H1 (cell line): Measurements from ENCODE around the gene CYB561A3. TPM values are rescaled to one million over a fixed set of nuclear protein-coding genes. Genes with fewer than 3 reads are reported as not detected.

Source experiments
- CTCF ChIA-PET: fragments of 300-600 bp; sonication (Branson Sonifier 250); formaldehyde crosslinking; loops from one replicate; lab custom pipeline; 2021; ENCODE audit not compliant: partially characterized antibody; lab: Charles Lee
- POLR2A ChIA-PET: fragments of 300-600 bp; sonication (Branson Sonifier 250); formaldehyde crosslinking; loops from one replicate; lab custom pipeline; 2021; ENCODE audit warnings: inconsistent platforms; ENCODE audit not compliant: partially characterized antibody; lab: Charles Lee
- DNase-seq, 2 experiments: peaks; one replicate each; pipeline versions ENCODE4 v3.0.0 to v3.0.0-alpha.2; 2010 to 2022; ENCODE audit warnings: low spot score in 2 of 2, low read depth in 1 of 2, mixed read lengths in 1 of 2
- FAIRE-seq: peaks from 2 replicates; lab custom pipeline; 2011; peaks lifted over from hg19 to GRCh38; lab: Jason Lieb, UNC
- H2AFZ ChIP-seq: 2 replicates; pipeline ENCODE4 v1.8.1; 2012; ENCODE audit warnings: low read length, inconsistent platforms
- H2AK5ac ChIP-seq: 2 replicates; pipeline ENCODE4 v1.6.1; 2013; ENCODE audit warnings: low read depth, low read length
- H2BK120ac ChIP-seq: replicated peaks from 2 replicates; pipeline ENCODE3; 2013; ENCODE audit warnings: low read depth, low read length, inconsistent platforms
- H2BK12ac ChIP-seq: 2 replicates; pipeline ENCODE4 v1.6.1; 2013; ENCODE audit warnings: low read depth, low read length
- H2BK15ac ChIP-seq: 2 replicates; pipeline ENCODE4 v1.6.1; 2013; ENCODE audit warnings: low read length
- H2BK20ac ChIP-seq: 2 replicates; pipeline ENCODE4 v1.6.1; 2013; ENCODE audit warnings: low read length
- H2BK5ac ChIP-seq: 2 replicates; pipeline ENCODE4 v1.6.1; 2013; ENCODE audit warnings: low read depth, low read length
- H3K14ac ChIP-seq: 2 replicates; pipeline ENCODE4 v1.6.1; 2013; ENCODE audit warnings: inconsistent platforms; ENCODE audit not compliant: insufficient read length
- H3K18ac ChIP-seq: 2 replicates; pipeline ENCODE4 v1.6.1; 2013; ENCODE audit warnings: low read length; ENCODE audit errors: extremely low read depth
- H3K23ac ChIP-seq: 2 replicates; pipeline ENCODE4 v1.6.1; 2013; ENCODE audit warnings: inconsistent platforms; ENCODE audit not compliant: insufficient read length
- H3K23me2 ChIP-seq: 2 replicates; pipeline ENCODE4 v1.6.1; 2013; ENCODE audit warnings: low read depth, low read length
- H3K27ac ChIP-seq: 2 replicates; pipeline ENCODE4 v1.6.1; 2011; ENCODE audit warnings: low read depth, low read length, inconsistent platforms
- H3K27me3 ChIP-seq, 4 experiments: replicated peaks in 1 of 4; 1 replicate in 1 of 4; 2 replicates in 3 of 4; pipeline versions ENCODE4 v1.6.1 to v1.8.1; 2011 to 2013; ENCODE audit warnings: low read length in 3 of 4, mild to moderate bottlenecking in 3 of 4, inconsistent platforms in 2 of 4, mixed read lengths in 2 of 4, moderate library complexity in 1 of 4; ENCODE audit not compliant: control insufficient read depth in 3 of 4, insufficient read depth in 3 of 4; ENCODE audit errors: extremely low read depth in 1 of 4
- H3K36me3 ChIP-seq, 4 experiments: 2 replicates each; pipeline versions ENCODE4 v1.6.1 to v1.8.1; 2011 to 2013; ENCODE audit warnings: mild to moderate bottlenecking in 4 of 4, low read length in 3 of 4, moderate library complexity in 2 of 4, control low read depth in 1 of 4, inconsistent platforms in 1 of 4; ENCODE audit not compliant: insufficient read depth in 4 of 4, control insufficient read depth in 2 of 4
- H3K4ac ChIP-seq: replicated peaks from 2 replicates; pipeline ENCODE3; 2013; ENCODE audit warnings: low read length, low read depth, mixed read lengths, inconsistent platforms; ENCODE audit not compliant: insufficient read length
- H3K4me1 ChIP-seq, 4 experiments: replicated peaks in 1 of 4; 1 replicate in 1 of 4; 2 replicates in 3 of 4; pipeline versions ENCODE4 v1.6.1 to v1.8.1; 2011 to 2013; ENCODE audit warnings: low read length in 3 of 4, inconsistent platforms in 2 of 4, mixed read lengths in 1 of 4; ENCODE audit not compliant: insufficient read depth in 4 of 4, control insufficient read depth in 3 of 4
- H3K4me2 ChIP-seq, 2 experiments: 2 replicates each; pipeline versions ENCODE4 v1.6.1 to v1.8.1; 2011 to 2013; ENCODE audit warnings: low read depth in 2 of 2, low read length in 2 of 2, control low read depth in 1 of 2, inconsistent platforms in 1 of 2, mild to moderate bottlenecking in 1 of 2; ENCODE audit not compliant: insufficient read depth in 1 of 2
- H3K4me3 ChIP-seq, 4 experiments: fragments of 200-600, 300-600 bp in 1 of 4; sonication (generic), shearing (Covaris generic), sonication (Bioruptor Twin) in 1 of 4; 2 replicates each; pipeline versions ENCODE4 v1.5.1 to v1.8.1; 2011 to 2016; ENCODE audit warnings: low read length in 4 of 4, low read depth in 3 of 4, control low read depth in 2 of 4, inconsistent platforms in 2 of 4, mild to moderate bottlenecking in 2 of 4, mixed read lengths in 1 of 4, moderate library complexity in 1 of 4; ENCODE audit not compliant: insufficient read depth in 2 of 4; ENCODE audit errors: extremely low read depth in 1 of 4
- H3K56ac ChIP-seq: replicated peaks from 2 replicates; pipeline ENCODE3; 2013; ENCODE audit warnings: low read depth, mild to moderate bottlenecking, mixed read lengths, low read length, inconsistent platforms; ENCODE audit not compliant: insufficient read length
- H3K79me1 ChIP-seq: 2 replicates; pipeline ENCODE4 v1.6.1; 2013; ENCODE audit warnings: low read depth, low read length, control low read depth
- H3K79me2 ChIP-seq, 2 experiments: 2 replicates each; pipeline versions ENCODE4 v1.6.1 to v1.8.1; 2012 to 2013; ENCODE audit warnings: low read length in 2 of 2, mild to moderate bottlenecking in 2 of 2, inconsistent platforms in 1 of 2; ENCODE audit not compliant: insufficient read depth in 2 of 2, control insufficient read depth in 1 of 2
- H3K9ac ChIP-seq, 4 experiments: replicated peaks in 1 of 4; 1 replicate in 1 of 4; 2 replicates in 3 of 4; pipeline versions ENCODE4 v1.6.1 to v1.8.1; 2011 to 2013; ENCODE audit warnings: low read depth in 3 of 4, low read length in 3 of 4, control low read depth in 2 of 4, mild to moderate bottlenecking in 2 of 4, moderate library complexity in 2 of 4, inconsistent platforms in 1 of 4; ENCODE audit errors: extremely low read depth in 1 of 4
- H3K9me3 ChIP-seq, 2 experiments: 2 replicates each; pipeline versions ENCODE4 v1.6.1 to v1.8.1; 2012 to 2013; ENCODE audit warnings: mild to moderate bottlenecking in 2 of 2, moderate library complexity in 2 of 2, control low read depth in 1 of 2, inconsistent platforms in 1 of 2, low read depth in 1 of 2, low read length in 1 of 2, mixed read lengths in 1 of 2; ENCODE audit not compliant: insufficient read depth in 2 of 2
- H4K20me1 ChIP-seq, 2 experiments: replicated peaks in 1 of 2; 2 replicates each; pipeline versions ENCODE3 to v1.8.1; 2011 to 2013; ENCODE audit warnings: inconsistent platforms in 2 of 2, low read length in 2 of 2, mild to moderate bottlenecking in 1 of 2; ENCODE audit not compliant: insufficient read depth in 2 of 2, control insufficient read depth in 1 of 2
- H4K5ac ChIP-seq: 2 replicates; pipeline ENCODE4 v1.6.1; 2013; ENCODE audit warnings: low read length, low read depth, mixed read lengths, inconsistent platforms; ENCODE audit not compliant: insufficient read length
- H4K8ac ChIP-seq: 2 replicates; pipeline ENCODE4 v1.8.0; 2013; ENCODE audit warnings: mild to moderate bottlenecking, moderate library complexity, low read length, inconsistent platforms; ENCODE audit not compliant: insufficient read depth; ENCODE audit errors: extremely low read depth
- H4K91ac ChIP-seq: replicated peaks from 2 replicates; pipeline ENCODE3; 2013; ENCODE audit warnings: low read length, mixed read lengths, inconsistent platforms; ENCODE audit not compliant: insufficient read length
- CBX5 ChIP-seq: fragments of 300-800, 300-1000 bp; sonication (generic); IDR thresholded peaks from 2 replicates; pipeline ENCODE4 v1.7.1; 2016; ENCODE audit warnings: antibody characterized with exemption, low read length, low read depth
- CREB1 ChIP-seq: IDR thresholded peaks from 2 replicates; pipeline ENCODE4 v1.6.1; 2012; ENCODE audit warnings: inconsistent platforms
- SIX5 ChIP-seq: IDR thresholded peaks from 2 replicates; pipeline ENCODE4 v1.6.1; 2011; ENCODE audit warnings: mild to moderate bottlenecking, low read depth, low read length
- SP4 ChIP-seq: IDR thresholded peaks from 2 replicates; pipeline ENCODE4 v1.6.1; 2012; ENCODE audit warnings: low read length, inconsistent platforms
- TEAD4 ChIP-seq: IDR thresholded peaks from 2 replicates; pipeline ENCODE4 v1.6.1; 2012; ENCODE audit warnings: low read depth, low read length, inconsistent platforms, mixed read lengths
- WGBS, 2 experiments: shearing (Covaris generic) in 1 of 2; methylation state at CpG; one replicate each; pipeline versions ENCODE4 v1.1.6 to v1.1.7; 2013 to 2015; ENCODE audit warnings: low lambda C conversion rate in 2 of 2, mixed read lengths in 2 of 2, inconsistent platforms in 1 of 2, low coverage in 1 of 2, missing lambda C conversion rate in 1 of 2; ENCODE audit not compliant: insufficient replicate concordance in 2 of 2, insufficient coverage in 1 of 2, insufficient read length in 1 of 2; ENCODE audit errors: extremely low coverage in 1 of 2, missing lambda C conversion rate in 1 of 2; 5-methylcytosine and 5-hydroxymethylcytosine counted together
- polyA plus RNA-seq, 7 experiments: library from polyadenylated mRNA; depleted of rRNA in 3 of 7; stranded (reverse) in 5 of 7; unstranded in 2 of 7; fragments of >200 nt in 5 of 7; fragments of 200-250 nt in 2 of 7; gene quantifications; 1 replicate in 5 of 7; 2 replicates in 1 of 7; 4 replicates in 1 of 7; pipeline versions ENCODE4 v1.2.1 to v1.2.3, GENCODE V29; 2011 to 2013; ENCODE audit warnings: missing spikeins in 2 of 7, mixed read lengths in 2 of 7
- total RNA-seq: library from RNA; stranded (reverse); fragmentation: NEBNext Ultra II Directional; extraction: Animal tissue kit (Norgen Biotek cat#: 25700); gene quantifications from 2 replicates; pipeline ENCODE4 v1.2.1, GENCODE V29; 2021
- TF ChIP-seq, protein P1 (sequence below), 3 experiments: IDR thresholded peaks; 1 replicate in 2 of 3; 2 replicates in 1 of 3; pipeline versions ENCODE4 v1.5.1 to v1.6.1; 2011; ENCODE audit warnings: low read length in 3 of 3, mild to moderate bottlenecking in 3 of 3, inconsistent platforms in 2 of 3, low read depth in 1 of 3, moderate library complexity in 1 of 3; ENCODE audit not compliant: insufficient read depth in 1 of 3; ENCODE audit errors: control extremely low read depth in 1 of 3

The CYB561A3 gene
- total and polyA plus RNA-seq, 2 of the 8 experiments (the other 6 are each of a cell fraction or from before 2014, with no cell fraction given): 29.6 to 41.2 TPM

DNA sequence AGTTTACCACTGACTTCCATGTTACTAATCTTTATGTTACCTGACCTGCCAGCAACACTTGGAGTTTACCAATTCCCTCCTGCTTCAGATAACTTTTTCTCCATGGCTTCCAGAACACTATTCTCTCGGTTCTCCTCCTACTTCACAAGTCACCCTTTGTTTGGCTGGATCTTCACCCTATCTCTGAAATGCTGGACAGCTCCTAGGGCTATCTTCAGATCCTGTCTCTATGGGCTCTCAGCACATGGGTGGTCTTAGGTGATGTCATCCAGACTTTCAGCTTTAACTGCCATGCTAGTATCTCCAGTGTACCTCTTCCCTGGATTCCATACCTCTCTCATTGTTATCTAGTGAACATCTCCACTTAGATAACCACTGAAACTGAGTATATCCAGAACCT is 54.3 kb downstream of the CYB561A3 start:
- Histone ChIP-seq H3K27ac (no peak overlapping the region), H3K79me1 (no peaks in the 10 kb centered on the region; the same call in 1 of the 2 replicates), H2BK20ac (no peak overlapping the region), H4K20me1 (peaks cover 2 to 4% of the 10 kb centered on the region in 2 experiments), H2AFZ (no peak overlapping the region), H3K18ac (no peak overlapping the region), H3K56ac (no peak overlapping the region), H2BK5ac (no peak overlapping the region), H3K23me2 (no peaks in the 10 kb centered on the region; the same call in 1 of the 2 replicates), H2BK15ac (no peak overlapping the region), H3K4ac (no peak overlapping the region), H3K4me2 (no peak overlapping the region), H3K9ac (no peak overlapping the region), H3K79me2 (no peaks in the 10 kb centered on the region), H3K4me1 (no peaks in the 10 kb centered on the region), H3K9me3 (no peaks in the 10 kb centered on the region), H4K5ac (no peak overlapping the region), H3K14ac (no peak overlapping the region), H2AK5ac (no peak overlapping the region), H3K23ac (no peak overlapping the region), H4K8ac (no peak overlapping the region), H2BK120ac (no peak overlapping the region), H3K27me3 (no peaks in the 10 kb centered on the region), H4K91ac (no peak overlapping the region), H2BK12ac (no peak overlapping the region), H3K36me3 (peaks cover 64 to 90% (median 85%) of the 10 kb centered on the region in 4 experiments), H3K4me3 (no peak overlapping the region)
- WGBS, 2 experiments: 95% methylated on average over 1 of the region's 1 CpG; no CpG with 5 or more reads in 1 of the 2 experiments
- FAIRE-seq: no peak
- TF ChIP-seq, protein P1, sequence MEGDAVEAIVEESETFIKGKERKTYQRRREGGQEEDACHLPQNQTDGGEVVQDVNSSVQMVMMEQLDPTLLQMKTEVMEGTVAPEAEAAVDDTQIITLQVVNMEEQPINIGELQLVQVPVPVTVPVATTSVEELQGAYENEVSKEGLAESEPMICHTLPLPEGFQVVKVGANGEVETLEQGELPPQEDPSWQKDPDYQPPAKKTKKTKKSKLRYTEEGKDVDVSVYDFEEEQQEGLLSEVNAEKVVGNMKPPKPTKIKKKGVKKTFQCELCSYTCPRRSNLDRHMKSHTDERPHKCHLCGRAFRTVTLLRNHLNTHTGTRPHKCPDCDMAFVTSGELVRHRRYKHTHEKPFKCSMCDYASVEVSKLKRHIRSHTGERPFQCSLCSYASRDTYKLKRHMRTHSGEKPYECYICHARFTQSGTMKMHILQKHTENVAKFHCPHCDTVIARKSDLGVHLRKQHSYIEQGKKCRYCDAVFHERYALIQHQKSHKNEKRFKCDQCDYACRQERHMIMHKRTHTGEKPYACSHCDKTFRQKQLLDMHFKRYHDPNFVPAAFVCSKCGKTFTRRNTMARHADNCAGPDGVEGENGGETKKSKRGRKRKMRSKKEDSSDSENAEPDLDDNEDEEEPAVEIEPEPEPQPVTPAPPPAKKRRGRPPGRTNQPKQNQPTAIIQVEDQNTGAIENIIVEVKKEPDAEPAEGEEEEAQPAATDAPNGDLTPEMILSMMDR (IDR thresholded peaks at IDR 0.05; ENCODE audit: control extremely low read depth in 1 of 3, insufficient read depth in 1 of 3, low read depth in 1 of 3, low read length in 3 of 3): no peak
- no peak for TF ChIP-seq TEAD4
- TF ChIP-seq CBX5: no peak
- no peak for TF ChIP-seq SP4
- no peak for TF ChIP-seq SIX5
- no peak for TF ChIP-seq CREB1
- CTCF ChIA-PET: no interaction called here
- POLR2A ChIA-PET: interaction anchor here (1.6 kb wide), 1 partner anchor 10 kb away, joined by 5 read pairs; no protein-coding TSS in a partner anchor
- no peak for DNase-seq
